Stimulated activated naive B cell treated with anti-CD40 and anti-IgM and Interleukin-4, amounts not matched to agents 10 μg/mL and 1 μg/mL and 100 μg/mL, for 72 hours (primary cell): ENCODE data around the gene ELOB.
A peak's percentile ranks its signal among the peaks of the same experiment; 100 is the strongest.

ENCODE experiments used
- ATAC-seq, 2 donors: fragments of 150-1000 bp; cut with Tn5 transposase; replicated peaks; 2 replicates each; pipeline ENCODE4 v1.10.0; 2021; ENCODE audit warnings: moderate library complexity in 1 of 2
- DNase-seq: peaks from one replicate; pipeline ENCODE4 v3.0.0; 2021
- H3K27ac Mint-ChIP-seq: one replicate; pipeline ENCODE4 v1.8.0; 2022; ENCODE audit warnings: mild to moderate bottlenecking, mixed read lengths
- H3K27me3 Mint-ChIP-seq, 2 donors: one replicate each; pipeline ENCODE4 v1.8.0; 2022; ENCODE audit warnings: mixed read lengths in 2 of 2
- H3K36me3 Mint-ChIP-seq, 2 donors: one replicate each; pipeline ENCODE4 v1.8.0; 2022; ENCODE audit warnings: mixed read lengths in 2 of 2, mild to moderate bottlenecking in 1 of 2
- H3K4me1 Mint-ChIP-seq, 2 donors: one replicate each; pipeline ENCODE4 v1.8.0; 2022; ENCODE audit warnings: mixed read lengths in 2 of 2, mild to moderate bottlenecking in 1 of 2
- H3K4me3 Mint-ChIP-seq, 2 donors: one replicate each; pipeline ENCODE4 v1.8.0; 2022; ENCODE audit warnings: mild to moderate bottlenecking in 2 of 2, mixed read lengths in 2 of 2, moderate library complexity in 1 of 2
- H3K9me3 Mint-ChIP-seq, 2 donors: one replicate each; pipeline ENCODE4 v1.8.0; 2022; ENCODE audit warnings: mixed read lengths in 2 of 2, mild to moderate bottlenecking in 1 of 2

Gene ELOB

GRCh38 chr16:2777231-2777902 lies at the start of gene ELOB:
Gene ELOB, minus strand, starts transcription at chr16:2777280. Its CDS starts 41 bp downstream, at chr16:2777239.
- peaks cover 14 to 20% of the 10 kb centered on the region in 2 donors for H3K36me3 Mint-ChIP-seq
- peaks cover 30 to 45% of the 10 kb centered on the region in 2 donors for H3K4me1 Mint-ChIP-seq
- ATAC-seq (peak; percentile 91 to 93), DNase-seq (peak; percentile 82)
- H3K27me3 Mint-ChIP-seq = no peaks in the 10 kb centered on the region
- no peaks in the 10 kb centered on the region for H3K9me3 Mint-ChIP-seq
- peak within 1 kb of the TSS; percentile 98 for H3K27ac Mint-ChIP-seq
- H3K4me3 Mint-ChIP-seq = peak within 1 kb of the TSS; percentile 95

- Mint-ChIP-seq H3K27me3 (peaks cover 15 to 19% of the 10 kb centered on the region in 2 donors), H3K36me3 (no peaks in the 10 kb centered on the region), H3K4me3 (no peak overlapping the region), H3K9me3 (no peaks in the 10 kb centered on the region), H3K27ac (no peak overlapping the region), H3K4me1 (no peaks in the 10 kb centered on the region)
- ATAC-seq = no peak
- DNase-seq = no peak
Measured at GRCh38 chr16:2825906-2826305, 48.8 kb upstream of the ELOB start.

GRCh38 chr16:2825049-2825742 lies 48.1 kb upstream of the ELOB start:
- Mint-ChIP-seq H3K36me3 (no peaks in the 10 kb centered on the region), H3K27ac (no peak overlapping the region), H3K4me1 (no peaks in the 10 kb centered on the region), H3K4me3 (no peak overlapping the region), H3K27me3 (peaks cover 12 to 13% of the 10 kb centered on the region in 2 donors), H3K9me3 (no peaks in the 10 kb centered on the region)
- DNase-seq (no peak), ATAC-seq (no peak)

GRCh38 chr16:2824626-2825025 lies 47.5 kb upstream of the ELOB start:
- Mint-ChIP-seq H3K27ac (no peak overlapping the region), H3K36me3 (no peaks in the 10 kb centered on the region), H3K9me3 (no peaks in the 10 kb centered on the region), H3K4me3 (no peak overlapping the region), H3K27me3 (peaks cover 10 to 13% of the 10 kb centered on the region in 2 donors), H3K4me1 (no peaks in the 10 kb centered on the region)
- DNase-seq (no peak), ATAC-seq (no peak)

GRCh38 chr16:2822496-2822895 lies 45.4 kb upstream of the ELOB start:
- Mint-ChIP-seq H3K9me3 (no peaks in the 10 kb centered on the region), H3K4me1 (peaks cover 0 to 2% of the 10 kb centered on the region in 2 donors), H3K27me3 (peaks cover 6 to 25% of the 10 kb centered on the region in 2 donors), H3K4me3 (no peak overlapping the region), H3K27ac (no peak overlapping the region), H3K36me3 (no peaks in the 10 kb centered on the region)
- DNase-seq (no peak), ATAC-seq (no peak)

GRCh38 chr16:2822158-2822495 lies 45.0 kb upstream of the ELOB start:
- Mint-ChIP-seq H3K9me3 (no peaks in the 10 kb centered on the region), H3K4me3 (no peak overlapping the region), H3K4me1 (peaks cover 0 to 2% of the 10 kb centered on the region in 2 donors), H3K27ac (no peak overlapping the region), H3K27me3 (peaks cover 6 to 25% of the 10 kb centered on the region in 2 donors), H3K36me3 (no peaks in the 10 kb centered on the region)
- no peak for DNase-seq
- no peak for ATAC-seq

GRCh38 chr16:2821487-2822157 lies 44.5 kb upstream of the ELOB start:
- H3K27me3 Mint-ChIP-seq = peaks cover 6 to 25% of the 10 kb centered on the region in 2 donors
- ATAC-seq (no peak), DNase-seq (no peak)
- H3K36me3 Mint-ChIP-seq = no peaks in the 10 kb centered on the region
- no peaks in the 10 kb centered on the region for H3K9me3 Mint-ChIP-seq
- no peak overlapping the region for H3K27ac Mint-ChIP-seq
- peaks cover 0 to 2% of the 10 kb centered on the region in 2 donors for H3K4me1 Mint-ChIP-seq
- no peak overlapping the region for H3K4me3 Mint-ChIP-seq

GRCh38 chr16:2820836-2821486 lies 43.9 kb upstream of the ELOB start:
- Mint-ChIP-seq H3K36me3 (no peaks in the 10 kb centered on the region), H3K27me3 (peaks cover 6 to 25% of the 10 kb centered on the region in 2 donors), H3K9me3 (no peaks in the 10 kb centered on the region), H3K27ac (no peak overlapping the region), H3K4me1 (peaks cover 0 to 2% of the 10 kb centered on the region in 2 donors), H3K4me3 (no peak overlapping the region)
- ATAC-seq = no peak
- DNase-seq = no peak

GRCh38 chr16:2819939-2820835 lies 43.1 kb upstream of the ELOB start:
- H3K36me3 Mint-ChIP-seq = no peaks in the 10 kb centered on the region

GRCh38 chr16:2819179-2819938 lies 42.3 kb upstream of the ELOB start:
- Mint-ChIP-seq H3K27ac (no peak overlapping the region), H3K9me3 (no peaks in the 10 kb centered on the region), H3K4me1 (peaks cover 0 to 2% of the 10 kb centered on the region in 2 donors), H3K36me3 (no peaks in the 10 kb centered on the region), H3K4me3 (no peak overlapping the region), H3K27me3 (peaks cover 11 to 25% of the 10 kb centered on the region in 2 donors)
- DNase-seq (no peak), ATAC-seq (no peak)

More at GRCh38 chr16:2819939-2820835, 43.1 kb upstream of the ELOB start:
- ATAC-seq (no peak), DNase-seq (no peak)
- Mint-ChIP-seq H3K4me3 (no peak overlapping the region), H3K27me3 (peaks cover 6 to 25% of the 10 kb centered on the region in 2 donors), H3K4me1 (peaks cover 0 to 2% of the 10 kb centered on the region in 2 donors), H3K9me3 (no peaks in the 10 kb centered on the region), H3K27ac (no peak overlapping the region)

GRCh38 chr16:2818272-2818876 lies 41.3 kb upstream of the ELOB start:
- Mint-ChIP-seq H3K4me1 (peaks cover 0 to 2% of the 10 kb centered on the region in 2 donors), H3K27me3 (peaks cover 13 to 25% of the 10 kb centered on the region in 2 donors), H3K4me3 (peak overlapping the region in 1 of 2 donors; percentile 4), H3K9me3 (no peaks in the 10 kb centered on the region), H3K36me3 (no peaks in the 10 kb centered on the region), H3K27ac (peak overlapping the region; percentile 14)
- no peak for DNase-seq
- ATAC-seq = no peak

- Mint-ChIP-seq H3K27me3 (peaks cover 13 to 27% of the 10 kb centered on the region in 2 donors), H3K4me1 (peaks cover 0 to 2% of the 10 kb centered on the region in 2 donors), H3K27ac (peak overlapping the region; percentile 76), H3K9me3 (no peaks in the 10 kb centered on the region), H3K4me3 (peak overlapping the region; percentile 50 to 62), H3K36me3 (no peaks in the 10 kb centered on the region)
- DNase-seq (no peak), ATAC-seq (no peak)
Measured at GRCh38 chr16:2817340-2818271, 40.5 kb upstream of the ELOB start.
